Keratinocyte (primary cell): ENCODE measurements around the gene GLI3.

Experiments used
- EZH2 ChIP-seq: IDR thresholded peaks from one replicate; pipeline ENCODE4 v1.6.1; 2012; ENCODE audit warnings: inconsistent platforms, mild to moderate bottlenecking, low read length, moderate library complexity
- TF ChIP-seq, protein P1 (sequence below), 3 experiments: IDR thresholded peaks in 1 of 3; conservative IDR thresholded peaks in 1 of 3; optimal IDR thresholded peaks in 1 of 3; 2 replicates in 2 of 3; 3 replicates in 1 of 3; pipeline versions ENCODE3 to v1.5.1; 2011; ENCODE audit warnings: low read length in 3 of 3, mild to moderate bottlenecking in 3 of 3, moderate library complexity in 2 of 3, control low read depth in 1 of 3, inconsistent platforms in 1 of 3; ENCODE audit not compliant: insufficient read depth in 2 of 3; ENCODE audit errors: extremely low read depth in 1 of 3

DNA sequence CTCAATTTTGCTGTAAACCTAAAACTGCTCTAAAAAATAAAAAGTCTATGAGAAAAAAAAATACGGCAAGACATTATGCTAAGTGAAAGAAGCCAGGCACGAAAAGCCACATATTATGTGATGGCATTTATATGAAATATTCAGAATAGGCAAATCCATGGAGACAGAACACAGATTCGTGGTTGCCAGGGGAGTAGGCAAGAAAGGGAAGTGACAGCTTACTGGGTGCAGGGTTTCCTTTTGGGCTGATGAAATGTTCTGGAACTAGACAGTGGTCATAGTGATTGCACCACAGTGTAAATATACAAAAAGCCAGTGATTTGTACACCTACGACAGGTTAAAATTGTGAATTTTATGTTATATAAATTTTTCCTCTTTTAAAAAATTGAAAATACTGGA is 41.3 kb upstream of the GLI3 start:
- TF ChIP-seq, protein P1, sequence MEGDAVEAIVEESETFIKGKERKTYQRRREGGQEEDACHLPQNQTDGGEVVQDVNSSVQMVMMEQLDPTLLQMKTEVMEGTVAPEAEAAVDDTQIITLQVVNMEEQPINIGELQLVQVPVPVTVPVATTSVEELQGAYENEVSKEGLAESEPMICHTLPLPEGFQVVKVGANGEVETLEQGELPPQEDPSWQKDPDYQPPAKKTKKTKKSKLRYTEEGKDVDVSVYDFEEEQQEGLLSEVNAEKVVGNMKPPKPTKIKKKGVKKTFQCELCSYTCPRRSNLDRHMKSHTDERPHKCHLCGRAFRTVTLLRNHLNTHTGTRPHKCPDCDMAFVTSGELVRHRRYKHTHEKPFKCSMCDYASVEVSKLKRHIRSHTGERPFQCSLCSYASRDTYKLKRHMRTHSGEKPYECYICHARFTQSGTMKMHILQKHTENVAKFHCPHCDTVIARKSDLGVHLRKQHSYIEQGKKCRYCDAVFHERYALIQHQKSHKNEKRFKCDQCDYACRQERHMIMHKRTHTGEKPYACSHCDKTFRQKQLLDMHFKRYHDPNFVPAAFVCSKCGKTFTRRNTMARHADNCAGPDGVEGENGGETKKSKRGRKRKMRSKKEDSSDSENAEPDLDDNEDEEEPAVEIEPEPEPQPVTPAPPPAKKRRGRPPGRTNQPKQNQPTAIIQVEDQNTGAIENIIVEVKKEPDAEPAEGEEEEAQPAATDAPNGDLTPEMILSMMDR (optimal IDR thresholded peaks at IDR 0.05 in 1 of 3, IDR thresholded peaks at IDR 0.05 in 1 of 3, conservative IDR thresholded peaks at IDR 0.05 in 1 of 3; ENCODE audit: extremely low read depth in 1 of 3, insufficient read depth in 2 of 3, low read length in 3 of 3) = no peak
- no peak for TF ChIP-seq EZH2
